ENCODE data around the gene NUCB1. TPM values are rescaled to one million over a fixed set of nuclear protein-coding genes. Genes with fewer than 3 reads are reported as not detected.

NUCB1 gene
- total RNA-seq, result 100 to 1,000 TPM; 168 to 183 TPM

GRCh38 chr19:48899781-48900476 lies at the start of gene NUCB1:
Gene NUCB1 (plus strand): TSS chr19:48900312. CDS start chr19:48900797, 485 bp downstream.
- Mint-ChIP-seq H3K4me3 (peak within 1 kb of the TSS; percentile 98 to 99), H3K27me3 (ENCODE audit: low read depth) (peaks cover 17% of the 10 kb centered on the region), H3K9me3 (no peaks in the 10 kb centered on the region), H3K4me1 (ENCODE audit: low read depth) (peaks cover 50% of the 10 kb centered on the region), H3K27ac (peak within 1 kb of the TSS; percentile 98), H3K36me3 (ENCODE audit: insufficient read depth in 2 of 2) (peaks cover 9 to 14% of the 10 kb centered on the region in 2 donors)
- ATAC-seq (replicated peaks in 1 of 2), result peak; percentile 94 to 96
- DNase-seq, result peak; percentile 99

GRCh38 chr19:48852292-48852691 lies 47.8 kb upstream of the NUCB1 start:
- no peak for DNase-seq
- Mint-ChIP-seq H3K9me3 (no peaks in the 10 kb centered on the region), H3K4me3 (no peak overlapping the region), H3K27ac (no peak overlapping the region), H3K27me3 (ENCODE audit: low read depth) (no peaks in the 10 kb centered on the region), H3K36me3 (ENCODE audit: insufficient read depth in 2 of 2) (no peaks in the 10 kb centered on the region), H3K4me1 (ENCODE audit: low read depth) (no peaks in the 10 kb centered on the region)
- no peak for ATAC-seq (replicated peaks in 1 of 2)

GRCh38 chr19:48853483-48853882 lies 46.6 kb upstream of the NUCB1 start:
- ATAC-seq (replicated peaks in 1 of 2) (no peak), DNase-seq (no peak)
- Mint-ChIP-seq H3K36me3 (ENCODE audit: insufficient read depth in 2 of 2) (no peaks in the 10 kb centered on the region), H3K27me3 (ENCODE audit: low read depth) (no peaks in the 10 kb centered on the region), H3K4me3 (no peak overlapping the region), H3K9me3 (no peaks in the 10 kb centered on the region), H3K4me1 (ENCODE audit: low read depth) (no peaks in the 10 kb centered on the region), H3K27ac (no peak overlapping the region)

GRCh38 chr19:48854103-48854502 lies 46.0 kb upstream of the NUCB1 start:
- H3K4me1 Mint-ChIP-seq (ENCODE audit: low read depth), result no peaks in the 10 kb centered on the region
- no peak overlapping the region for H3K4me3 Mint-ChIP-seq
- no peak for DNase-seq
- no peaks in the 10 kb centered on the region for H3K36me3 Mint-ChIP-seq (ENCODE audit: insufficient read depth in 2 of 2)
- no peak for ATAC-seq (replicated peaks in 1 of 2)
- no peaks in the 10 kb centered on the region for H3K27me3 Mint-ChIP-seq (ENCODE audit: low read depth)
- no peak overlapping the region for H3K27ac Mint-ChIP-seq
- no peaks in the 10 kb centered on the region for H3K9me3 Mint-ChIP-seq

GRCh38 chr19:48856921-48857320 lies 43.2 kb upstream of the NUCB1 start:
- DNase-seq, result no peak
- Mint-ChIP-seq H3K27ac (no peak overlapping the region), H3K4me3 (no peak overlapping the region), H3K27me3 (ENCODE audit: low read depth) (no peaks in the 10 kb centered on the region), H3K4me1 (ENCODE audit: low read depth) (no peaks in the 10 kb centered on the region), H3K36me3 (ENCODE audit: insufficient read depth in 2 of 2) (no peaks in the 10 kb centered on the region), H3K9me3 (no peaks in the 10 kb centered on the region)
- ATAC-seq (replicated peaks in 1 of 2), result no peak

- Mint-ChIP-seq H3K27ac (peak overlapping the region; percentile 72), H3K9me3 (no peaks in the 10 kb centered on the region), H3K36me3 (ENCODE audit: insufficient read depth in 2 of 2) (no peaks in the 10 kb centered on the region), H3K4me1 (ENCODE audit: low read depth) (no peaks in the 10 kb centered on the region), H3K4me3 (peak overlapping the region; percentile 81 to 93), H3K27me3 (ENCODE audit: low read depth) (no peaks in the 10 kb centered on the region)
- DNase-seq, result peak; percentile 83 to 92
- ATAC-seq (replicated peaks in 1 of 2), result peak; percentile 92 to 94
Measured at GRCh38 chr19:48858984-48859710, 41.0 kb upstream of the NUCB1 start.

GRCh38 chr19:48859711-48860572 lies 40.2 kb upstream of the NUCB1 start:
- ATAC-seq (replicated peaks in 1 of 2) (peak; percentile 13 to 39), DNase-seq (peak in 1 of 2 donors; percentile 60)
- H3K27me3 Mint-ChIP-seq (ENCODE audit: low read depth), result no peaks in the 10 kb centered on the region
- H3K36me3 Mint-ChIP-seq (ENCODE audit: insufficient read depth in 2 of 2), result no peaks in the 10 kb centered on the region
- peak overlapping the region; percentile 81 to 93 for H3K4me3 Mint-ChIP-seq
- H3K9me3 Mint-ChIP-seq, result no peaks in the 10 kb centered on the region
- H3K27ac Mint-ChIP-seq, result no peak overlapping the region
- H3K4me1 Mint-ChIP-seq (ENCODE audit: low read depth), result no peaks in the 10 kb centered on the region

- H3K27ac Mint-ChIP-seq, result no peak overlapping the region
- ATAC-seq (replicated peaks in 1 of 2) (no peak), DNase-seq (no peak)
- no peaks in the 10 kb centered on the region for H3K4me1 Mint-ChIP-seq (ENCODE audit: low read depth)
- H3K36me3 Mint-ChIP-seq (ENCODE audit: insufficient read depth in 2 of 2), result no peaks in the 10 kb centered on the region
- H3K4me3 Mint-ChIP-seq, result no peak overlapping the region
- H3K9me3 Mint-ChIP-seq, result no peaks in the 10 kb centered on the region
- no peaks in the 10 kb centered on the region for H3K27me3 Mint-ChIP-seq (ENCODE audit: low read depth)
Measured at GRCh38 chr19:48861313-48861712, 38.8 kb upstream of the NUCB1 start.

- Mint-ChIP-seq H3K27me3 (ENCODE audit: low read depth) (peaks cover 11% of the 10 kb centered on the region), H3K27ac (no peak overlapping the region), H3K4me1 (ENCODE audit: low read depth) (no peaks in the 10 kb centered on the region), H3K4me3 (no peak overlapping the region), H3K36me3 (ENCODE audit: insufficient read depth in 2 of 2) (no peaks in the 10 kb centered on the region), H3K9me3 (no peaks in the 10 kb centered on the region)
- DNase-seq (no peak), ATAC-seq (replicated peaks in 1 of 2) (no peak)
Measured at GRCh38 chr19:48862827-48863226, 37.3 kb upstream of the NUCB1 start.

- ATAC-seq (replicated peaks in 1 of 2) (no peak), DNase-seq (no peak)
- no peak overlapping the region for H3K27ac Mint-ChIP-seq
- peaks cover 17% of the 10 kb centered on the region for H3K27me3 Mint-ChIP-seq (ENCODE audit: low read depth)
- H3K9me3 Mint-ChIP-seq, result no peaks in the 10 kb centered on the region
- H3K36me3 Mint-ChIP-seq (ENCODE audit: insufficient read depth in 2 of 2), result no peaks in the 10 kb centered on the region
- no peak overlapping the region for H3K4me3 Mint-ChIP-seq
- peaks cover 6% of the 10 kb centered on the region for H3K4me1 Mint-ChIP-seq (ENCODE audit: low read depth)
Measured at GRCh38 chr19:48866692-48867091, 33.4 kb upstream of the NUCB1 start.

- Mint-ChIP-seq H3K4me1 (ENCODE audit: low read depth) (peaks cover 6% of the 10 kb centered on the region), H3K36me3 (ENCODE audit: insufficient read depth in 2 of 2) (peaks cover 0 to 2% of the 10 kb centered on the region in 2 donors), H3K9me3 (no peaks in the 10 kb centered on the region), H3K27ac (peak overlapping the region; percentile 2), H3K27me3 (ENCODE audit: low read depth) (peaks cover 17% of the 10 kb centered on the region), H3K4me3 (no peak overlapping the region)
- DNase-seq (no peak), ATAC-seq (replicated peaks in 1 of 2) (no peak)
Measured at GRCh38 chr19:48867123-48867745, 32.9 kb upstream of the NUCB1 start.

- DNase-seq (no peak), ATAC-seq (replicated peaks in 1 of 2) (no peak)
- H3K27ac Mint-ChIP-seq, result no peak overlapping the region
- peaks cover 6% of the 10 kb centered on the region for H3K4me1 Mint-ChIP-seq (ENCODE audit: low read depth)
- peaks cover 3 to 5% of the 10 kb centered on the region in 2 donors for H3K36me3 Mint-ChIP-seq (ENCODE audit: insufficient read depth in 2 of 2)
- H3K4me3 Mint-ChIP-seq, result no peak overlapping the region
- H3K9me3 Mint-ChIP-seq, result no peaks in the 10 kb centered on the region
- peaks cover 17% of the 10 kb centered on the region for H3K27me3 Mint-ChIP-seq (ENCODE audit: low read depth)
Measured at GRCh38 chr19:48867746-48868113, 32.4 kb upstream of the NUCB1 start.
